NCI-H146 treated with DMSO at 0.1 percent for 48 hours (cell line): ENCODE results near the gene CHRDL2.
A peak's percentile ranks its signal among the peaks of the same experiment; 100 is the strongest.

Experiments used
- DNase-seq: peaks from one replicate; lab custom pipeline; 2025; ENCODE audit not compliant: unreplicated experiment; lab: John Stamatoyannopoulos, UW

CHRDL2 gene

GRCh38 chr11:74717221-74717969, 13.8 kb downstream of the CHRDL2 start:
- DNase-seq = no peak

- DNase-seq = no peak
These were observed 16.3 kb downstream of the CHRDL2 start for GRCh38 chr11:74714904-74715303.

GRCh38 chr11:74713686-74714085, 17.5 kb downstream of the CHRDL2 start:
- no peak for DNase-seq

DNA sequence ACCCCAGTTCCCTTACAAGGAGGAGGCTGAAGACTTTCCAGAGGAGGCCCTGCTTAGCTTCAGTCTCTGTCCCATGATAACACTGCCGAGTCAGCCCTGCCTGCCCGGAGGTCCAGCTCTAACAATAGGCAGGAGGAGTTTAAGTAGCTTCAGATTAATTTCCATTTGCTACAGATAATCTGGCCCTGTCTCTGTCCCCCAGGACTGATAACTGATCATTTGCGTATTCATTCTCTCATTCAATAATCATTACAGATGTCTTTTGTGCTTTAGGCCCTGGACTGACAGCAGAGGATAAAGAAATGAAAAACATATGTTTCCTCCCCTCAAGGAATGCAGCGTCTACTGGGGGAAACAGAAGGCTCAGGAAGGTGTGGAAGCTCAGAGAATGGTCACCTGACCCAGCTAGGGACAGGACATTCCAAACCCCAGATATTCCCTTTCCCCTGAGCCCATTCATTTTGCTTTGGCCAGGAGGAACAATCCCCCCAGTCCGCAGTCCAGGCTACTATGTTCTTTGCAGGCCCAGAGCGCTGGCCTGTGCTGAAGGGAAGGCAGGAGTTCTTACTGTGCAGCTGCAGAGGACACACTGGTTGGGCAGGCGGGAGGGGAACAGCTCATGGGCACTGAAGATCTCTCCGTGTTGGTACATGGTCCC, 20.8 kb downstream of the CHRDL2 start:
- no peak for DNase-seq

- no peak for DNase-seq
These were observed 22.1 kb downstream of the CHRDL2 start for GRCh38 chr11:74709175-74709574.

DNA sequence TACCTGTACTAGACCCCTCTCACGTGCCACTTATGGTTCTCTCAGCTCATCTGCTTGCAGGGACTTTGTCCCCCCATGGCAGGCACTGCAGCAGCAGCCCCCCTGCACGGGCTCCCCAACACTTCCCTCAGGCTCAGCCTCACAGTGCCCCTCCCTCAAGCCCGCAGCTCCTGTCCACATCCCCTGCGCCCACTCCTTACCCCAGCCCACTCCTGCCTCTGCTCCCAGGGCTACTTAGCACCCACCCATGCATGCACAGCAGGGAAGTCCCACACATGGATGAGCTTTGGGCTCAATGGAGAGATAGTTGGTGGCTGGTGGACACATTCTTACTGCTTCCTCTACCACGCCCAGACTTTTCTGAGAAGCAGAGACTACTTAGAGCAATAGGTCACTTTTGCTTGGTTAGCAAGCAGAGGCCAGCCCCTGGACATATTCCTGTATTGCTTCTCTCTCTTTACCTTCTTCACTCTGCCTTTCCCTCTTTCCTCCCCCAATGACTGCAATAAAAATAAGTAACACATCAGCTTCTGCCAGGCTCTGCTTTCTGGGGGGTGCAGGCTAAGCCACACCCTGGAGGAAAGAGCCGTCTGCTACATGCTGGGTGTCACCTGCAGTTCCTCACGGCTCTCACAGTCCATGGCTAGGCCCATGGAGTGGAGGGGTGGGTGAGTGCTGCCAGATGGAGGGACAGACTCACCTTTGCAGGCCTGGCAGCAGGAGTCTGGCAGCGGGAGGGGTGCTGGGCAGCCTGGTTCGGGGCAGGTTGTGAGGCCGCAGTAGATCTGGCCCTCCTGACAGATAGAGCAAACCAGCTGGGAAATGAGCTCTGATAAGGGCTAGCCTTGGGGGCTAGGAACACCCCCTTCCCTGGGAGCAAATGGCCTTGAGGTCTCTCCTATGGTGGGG, 23.4 kb downstream of the CHRDL2 start:
- DNase-seq = no peak

DNA sequence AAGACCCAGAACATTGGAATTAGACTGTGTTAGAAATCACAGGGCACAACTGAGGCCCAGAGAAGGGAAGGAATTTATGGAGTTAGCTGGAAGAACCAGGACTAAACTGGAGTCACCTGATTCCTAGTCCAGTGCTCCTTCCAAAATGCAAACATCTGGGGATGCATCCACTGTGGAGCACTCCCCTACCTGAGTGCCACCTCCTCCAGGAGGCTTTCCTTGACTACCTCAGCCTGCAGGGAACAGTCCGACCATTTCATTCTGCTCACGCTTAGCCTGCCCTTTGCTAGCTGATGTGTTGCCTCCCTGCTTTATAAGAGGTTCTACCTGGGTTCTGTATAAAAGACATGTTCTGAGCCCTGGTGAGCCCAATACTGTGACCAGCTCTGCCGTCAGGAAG, 24.0 kb downstream of the CHRDL2 start:
- no peak for DNase-seq

- DNase-seq = no peak
These were observed 28.0 kb downstream of the CHRDL2 start for GRCh38 chr11:74703211-74703610.

- peak; percentile 40 for DNase-seq
These were observed 28.7 kb downstream of the CHRDL2 start for GRCh38 chr11:74702383-74703007.

GRCh38 chr11:74701351-74701750, 29.9 kb downstream of the CHRDL2 start:
- no peak for DNase-seq

- no peak for DNase-seq
These were observed 31.4 kb downstream of the CHRDL2 start for GRCh38 chr11:74699615-74700396.

DNA sequence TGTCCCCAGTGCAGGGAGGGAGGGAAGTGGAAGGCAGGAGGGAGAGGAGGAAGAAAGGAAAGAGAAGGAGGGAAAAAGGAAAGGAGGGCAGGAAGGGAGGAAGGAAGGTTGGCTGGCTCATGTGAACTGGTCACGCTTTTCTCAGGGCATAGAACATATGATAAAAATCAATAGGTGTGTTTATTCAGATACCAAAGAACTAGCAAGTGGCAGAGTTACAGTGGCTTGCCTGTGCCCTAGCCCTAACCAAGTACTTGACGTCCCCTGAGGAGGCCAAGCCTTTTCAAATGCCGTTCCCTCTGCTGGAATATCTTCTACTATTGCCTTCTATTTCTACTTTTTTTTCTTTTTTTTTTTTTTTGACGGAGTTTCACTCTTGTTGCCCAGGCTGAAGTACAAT, 33.5 kb downstream of the CHRDL2 start:
- no peak for DNase-seq

DNA sequence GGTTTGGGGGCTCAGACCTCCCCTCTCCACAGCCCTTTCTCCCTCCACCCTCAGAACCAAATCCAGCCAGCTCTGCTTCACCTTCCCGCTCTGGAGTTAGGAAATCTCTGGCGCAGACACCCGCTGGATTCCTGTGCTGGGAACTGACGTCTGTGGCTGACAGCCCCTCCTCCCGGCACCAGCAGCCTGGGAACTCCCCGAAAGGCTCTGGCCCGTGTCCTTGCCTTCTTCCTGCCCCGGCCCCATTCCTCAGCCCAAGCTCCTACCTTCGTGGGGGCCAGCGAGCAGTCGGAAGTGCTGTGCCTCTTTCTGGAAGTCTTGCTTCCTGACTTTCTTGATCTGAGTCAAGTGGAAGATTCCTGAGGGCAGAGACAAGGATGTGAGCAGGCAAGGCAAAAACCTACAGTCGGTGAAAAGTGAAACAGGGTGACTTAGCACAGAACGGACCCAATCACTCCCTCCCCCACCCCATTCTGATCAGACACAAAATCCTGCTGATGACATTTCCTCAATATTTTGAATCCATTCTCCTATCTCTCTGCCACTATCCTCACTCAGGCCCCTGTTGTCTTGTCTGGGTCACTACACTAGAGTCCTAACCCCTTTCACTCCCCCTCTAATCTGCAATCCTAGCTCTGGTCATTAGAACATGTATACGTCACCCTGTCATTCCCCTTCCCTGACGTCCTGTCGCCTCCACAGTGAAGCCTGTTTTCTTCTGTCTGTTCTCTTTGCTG, 34.1 kb downstream of the CHRDL2 start:
- no peak for DNase-seq

- no peak for DNase-seq
These were observed 34.7 kb downstream of the CHRDL2 start for GRCh38 chr11:74696500-74696899.

DNA sequence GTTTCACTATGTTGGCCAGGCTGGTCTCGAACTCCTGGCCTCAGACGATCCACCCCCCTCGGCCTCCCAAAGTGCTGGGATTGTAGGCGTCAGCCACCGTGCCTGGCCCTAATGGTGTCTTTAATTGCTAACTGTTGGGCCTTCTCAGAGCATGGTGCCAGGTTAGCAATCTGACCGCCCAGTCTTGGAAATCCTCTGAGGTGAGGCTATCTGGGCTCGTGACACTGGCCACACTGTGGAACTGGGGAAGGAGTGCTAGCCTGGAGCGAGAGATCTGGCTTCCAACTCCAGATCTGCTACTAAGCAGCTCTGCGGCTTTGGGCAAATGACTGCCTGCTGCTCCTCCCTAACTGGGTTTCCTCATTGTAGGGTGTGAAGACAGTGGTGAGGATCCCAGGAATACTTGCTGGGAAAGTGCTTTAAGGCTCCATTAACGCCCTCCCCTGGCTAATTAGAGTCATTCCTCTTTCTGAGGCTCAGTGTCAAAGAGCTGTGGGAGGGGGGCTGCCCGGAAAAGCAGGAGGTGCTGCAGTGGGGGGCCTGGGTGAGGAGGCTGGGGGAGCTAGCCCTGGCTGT, 35.4 kb downstream of the CHRDL2 start:
- no peak for DNase-seq

DNA sequence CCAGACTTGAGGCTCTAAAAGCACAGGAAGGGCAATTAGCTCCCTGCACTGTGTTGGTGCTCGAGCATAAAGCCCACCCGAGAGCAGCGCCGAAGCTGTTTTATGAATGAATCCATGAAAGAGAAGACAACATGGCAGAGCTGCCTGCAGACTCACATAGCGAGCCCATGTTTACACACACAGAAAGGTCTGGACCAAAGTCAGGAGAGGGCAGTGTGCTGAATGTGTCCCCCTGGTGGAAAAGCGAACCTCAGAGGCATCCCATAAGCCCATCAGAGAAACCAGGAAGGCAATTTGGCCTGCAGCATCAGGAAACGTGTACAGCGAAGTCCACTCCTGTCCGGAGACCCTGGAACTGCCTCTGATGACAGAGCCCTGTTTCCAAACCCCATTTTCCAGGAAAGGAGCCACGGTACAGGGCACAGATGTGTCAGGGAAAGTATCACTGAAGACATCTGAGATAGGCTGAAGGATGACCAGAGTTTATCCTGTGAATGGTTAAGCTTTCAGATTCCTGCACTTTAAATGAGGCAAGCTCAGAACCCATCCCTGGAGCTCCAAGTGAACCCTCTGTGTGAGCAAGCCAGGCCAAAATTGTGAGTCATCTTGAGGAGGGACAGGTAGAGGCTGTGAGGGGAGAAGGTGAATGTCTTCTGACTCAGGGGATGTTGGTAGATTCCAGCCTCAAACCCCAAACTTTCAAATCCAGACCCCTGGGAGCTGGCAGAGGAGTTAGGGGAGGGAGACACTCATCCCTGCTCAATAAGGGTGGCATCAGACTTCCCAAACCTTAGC, 36.9 kb downstream of the CHRDL2 start:
- DNase-seq = no peak

DNA sequence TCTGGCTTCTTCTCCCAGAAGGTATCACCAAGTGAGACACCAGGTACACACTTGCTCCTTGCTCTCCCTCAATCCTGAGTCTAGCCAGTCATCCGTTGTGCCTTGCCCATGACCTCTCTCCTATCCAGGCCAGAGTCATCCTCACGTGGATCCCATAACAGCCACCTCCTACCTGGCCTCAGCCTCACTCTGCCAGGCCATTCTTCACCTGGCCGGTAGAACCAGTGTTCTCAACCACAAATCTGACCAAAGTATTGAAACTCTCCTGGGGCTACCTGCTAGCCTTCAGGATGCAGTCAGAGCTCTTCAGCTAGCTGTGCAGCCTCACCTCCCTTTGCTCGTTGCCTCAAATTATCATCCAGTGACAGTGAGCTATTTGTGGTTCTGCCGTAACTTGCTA, 37.7 kb downstream of the CHRDL2 start:
- DNase-seq = no peak

- DNase-seq = no peak
These were observed 39.5 kb downstream of the CHRDL2 start for GRCh38 chr11:74691755-74692154.

DNA sequence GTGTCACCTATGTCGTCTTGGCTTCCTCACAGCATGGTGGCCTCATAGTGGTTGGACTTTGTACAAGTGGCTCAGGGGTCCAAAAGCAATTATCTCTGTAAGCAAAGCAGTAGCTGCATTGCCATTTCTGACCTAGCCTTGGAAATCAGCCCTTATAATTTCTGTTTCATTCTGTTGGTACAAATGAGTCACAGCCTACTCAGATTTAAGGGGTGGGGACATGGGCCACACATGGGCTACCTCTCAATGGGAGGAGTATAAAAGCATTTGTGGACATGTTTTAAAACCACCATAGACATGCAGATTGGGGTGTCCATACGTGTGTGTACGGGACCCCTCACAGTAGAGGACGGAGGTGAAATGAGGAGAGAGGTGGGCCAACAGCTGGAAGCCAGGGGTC, 41.6 kb downstream of the CHRDL2 start:
- no peak for DNase-seq
